IPS-NIHi11 (cell line): ENCODE data around the gene ZNF410.
"Not testable (repeated sequence)": the region's sequence is repeated elsewhere in the genome, so short reads cannot be mapped to it uniquely, and the experiment has no call there.

Experiments used
- DNase-seq: peaks from one replicate; pipeline ENCODE4 v3.0.0; 2012; ENCODE audit warnings: mixed read lengths, low spot score

ZNF410 gene

GRCh38 chr14:73886449-73887317 is at the start of gene ZNF410:
TSS of gene ZNF410 (plus strand) at chr14:73886859. CDS start at chr14:73892176, 5,317 bp downstream.
- DNase-seq, result peak; percentile 91

- DNase-seq, result not testable (repeated sequence)
Measured at GRCh38 chr14:73838293-73839034, 48.2 kb upstream of the ZNF410 start.

GRCh38 chr14:73842201-73842600 is 44.5 kb upstream of the ZNF410 start:
- no peak for DNase-seq

- no peak for DNase-seq
Measured at GRCh38 chr14:73842851-73843250, 43.8 kb upstream of the ZNF410 start.

- DNase-seq, result no peak
Measured at GRCh38 chr14:73843296-73843695, 43.4 kb upstream of the ZNF410 start.

GRCh38 chr14:73846947-73847346 is 39.7 kb upstream of the ZNF410 start:
- no peak for DNase-seq

GRCh38 chr14:73851000-73851399 is 35.7 kb upstream of the ZNF410 start:
- DNase-seq, result peak; percentile 16

GRCh38 chr14:73851567-73852382 is 34.9 kb upstream of the ZNF410 start, which contains the start of gene PTGR2:
TSS of gene PTGR2 (plus strand) at chr14:73851831. CDS start at chr14:73858863, 7,032 bp downstream.
- DNase-seq, result peak; percentile 100

- no peak for DNase-seq
Measured at GRCh38 chr14:73859145-73859544, 27.5 kb upstream of the ZNF410 start.

GRCh38 chr14:73861073-73861472 is 25.6 kb upstream of the ZNF410 start:
- DNase-seq, result no peak

GRCh38 chr14:73862480-73862879 is 24.2 kb upstream of the ZNF410 start:
- DNase-seq, result no peak

- DNase-seq, result no peak
Measured at GRCh38 chr14:73863209-73863608, 23.4 kb upstream of the ZNF410 start.

- DNase-seq, result no peak
Measured at GRCh38 chr14:73865534-73866113, 21.0 kb upstream of the ZNF410 start.

GRCh38 chr14:73869754-73870153 is 16.9 kb upstream of the ZNF410 start:
- not testable (repeated sequence) for DNase-seq

GRCh38 chr14:73870525-73871235 is 16.0 kb upstream of the ZNF410 start:
- peak; percentile 23 for DNase-seq

GRCh38 chr14:73873660-73874059 is 13.0 kb upstream of the ZNF410 start:
- no peak for DNase-seq

GRCh38 chr14:73877790-73878189 is 8.9 kb upstream of the ZNF410 start:
- no peak for DNase-seq

- DNase-seq, result no peak
Measured at GRCh38 chr14:73878436-73878835, 8.2 kb upstream of the ZNF410 start.

- no peak for DNase-seq
Measured at GRCh38 chr14:73879027-73879426, 7.6 kb upstream of the ZNF410 start.

- DNase-seq, result no peak
Measured at GRCh38 chr14:73884438-73885190, 2.0 kb upstream of the ZNF410 start.

- no peak for DNase-seq
Measured at GRCh38 chr14:73887318-73887616, 608 bp downstream of the ZNF410 start.
